Stimulated activated CD8-positive, alpha-beta memory T cell treated with anti-CD3 and anti-CD28 coated beads, Interleukin-12 subunit alpha, Interleukin-12 subunit beta, amount 100 ng/mL, for 4 hours (primary cell): ENCODE data around the gene GRIN2C.

Experiments used
- DNase-seq: peaks from one replicate; pipeline ENCODE4 v3.0.0-alpha.2; 2020; ENCODE audit warnings: low read depth

Gene GRIN2C

DNA sequence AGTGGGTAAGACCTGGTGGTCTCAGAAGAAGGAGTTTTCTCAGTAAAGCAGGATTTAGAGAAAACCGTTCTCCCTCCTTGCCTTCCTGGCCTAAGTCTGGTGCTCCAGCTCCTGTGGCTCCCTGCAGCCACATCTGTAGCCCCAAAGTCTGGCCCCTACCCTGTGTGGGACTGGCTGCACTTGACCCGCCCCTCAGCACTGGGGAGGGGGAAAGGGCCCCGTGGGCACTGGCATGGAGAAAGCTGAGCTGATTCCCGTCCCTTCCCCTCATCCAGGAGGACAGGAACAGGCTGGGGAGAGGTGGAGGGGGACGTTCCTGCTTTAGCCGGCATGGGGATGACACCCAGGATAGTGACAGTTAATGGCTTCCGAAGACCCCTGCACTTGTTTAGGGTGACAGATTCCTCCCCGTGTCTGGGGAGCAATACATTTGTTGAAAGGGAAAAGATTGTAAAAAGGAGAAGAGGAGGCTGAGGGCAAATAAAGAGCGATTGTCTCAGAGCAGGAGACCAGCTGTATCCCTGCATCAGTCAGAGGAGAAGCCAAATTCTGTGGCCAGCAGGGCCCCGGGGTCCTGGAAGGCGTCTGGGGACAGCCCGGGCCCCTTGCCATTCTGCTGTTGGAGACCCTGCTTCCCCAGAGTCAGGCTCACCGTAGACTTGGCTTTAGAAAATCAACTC, 37.9 kb downstream of the GRIN2C start:
- no peak for DNase-seq

DNA sequence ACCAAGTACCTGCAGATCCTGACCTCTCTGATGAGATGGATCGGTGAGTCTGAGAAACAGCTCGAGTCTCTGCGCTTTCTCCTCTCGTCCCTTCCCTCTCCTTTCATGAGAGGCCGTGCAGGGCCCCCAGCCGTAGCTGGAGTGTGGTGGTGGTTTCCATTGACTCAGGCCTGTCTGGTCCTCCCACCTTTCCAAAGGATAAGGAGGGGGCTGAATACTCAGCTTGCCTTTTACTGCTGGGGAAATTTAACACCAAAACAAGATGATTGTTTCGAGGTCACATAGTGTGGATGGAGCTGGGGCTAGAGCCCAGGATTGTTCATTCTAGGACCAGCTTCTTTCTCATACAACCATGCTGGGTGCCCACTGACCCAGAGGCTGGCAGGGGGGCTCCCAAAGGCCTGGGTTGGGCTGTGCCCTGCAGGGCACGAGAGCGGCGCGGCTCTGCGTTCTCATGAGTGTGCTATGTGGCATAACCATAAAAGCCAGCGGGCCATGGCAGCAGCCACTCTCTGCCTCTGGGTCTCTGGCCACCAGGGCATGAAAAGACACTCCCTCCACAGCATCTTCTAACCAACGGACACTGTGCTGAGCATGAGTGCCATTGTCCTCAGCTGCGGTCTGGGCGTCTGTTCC, 39.8 kb downstream of the GRIN2C start:
- DNase-seq, result no peak

DNA sequence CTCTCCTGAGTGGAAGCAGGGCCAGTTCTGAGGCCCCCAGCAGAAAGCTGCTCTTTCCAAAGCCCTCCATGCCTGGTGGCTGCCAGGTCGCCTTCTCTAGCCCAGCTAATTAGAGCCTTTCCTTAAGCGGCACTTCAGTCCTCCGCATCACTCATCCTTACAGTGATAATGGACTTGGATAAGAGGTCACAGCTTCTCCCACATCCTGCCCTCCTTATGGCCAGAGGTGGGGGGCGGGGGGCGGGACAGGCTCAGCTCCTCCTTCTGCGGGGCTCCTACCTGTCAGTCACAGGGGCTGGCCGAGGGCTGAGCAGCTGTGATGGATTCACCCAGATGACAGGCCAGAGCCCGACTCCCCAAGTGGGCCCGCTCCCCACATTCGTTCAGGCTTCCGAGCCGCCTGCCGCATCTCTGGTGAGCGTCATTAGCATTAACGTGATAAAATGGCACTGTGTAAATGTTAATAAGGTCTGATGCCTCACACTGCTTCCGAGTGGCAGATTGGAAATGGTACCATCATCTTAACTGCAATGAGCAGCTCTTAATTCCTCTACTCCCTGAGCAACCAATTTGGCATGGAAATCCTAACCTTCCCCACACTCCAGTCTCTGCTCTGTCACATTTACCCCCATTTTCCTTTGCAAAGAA, 41.3 kb downstream of the GRIN2C start:
- no peak for DNase-seq

DNA sequence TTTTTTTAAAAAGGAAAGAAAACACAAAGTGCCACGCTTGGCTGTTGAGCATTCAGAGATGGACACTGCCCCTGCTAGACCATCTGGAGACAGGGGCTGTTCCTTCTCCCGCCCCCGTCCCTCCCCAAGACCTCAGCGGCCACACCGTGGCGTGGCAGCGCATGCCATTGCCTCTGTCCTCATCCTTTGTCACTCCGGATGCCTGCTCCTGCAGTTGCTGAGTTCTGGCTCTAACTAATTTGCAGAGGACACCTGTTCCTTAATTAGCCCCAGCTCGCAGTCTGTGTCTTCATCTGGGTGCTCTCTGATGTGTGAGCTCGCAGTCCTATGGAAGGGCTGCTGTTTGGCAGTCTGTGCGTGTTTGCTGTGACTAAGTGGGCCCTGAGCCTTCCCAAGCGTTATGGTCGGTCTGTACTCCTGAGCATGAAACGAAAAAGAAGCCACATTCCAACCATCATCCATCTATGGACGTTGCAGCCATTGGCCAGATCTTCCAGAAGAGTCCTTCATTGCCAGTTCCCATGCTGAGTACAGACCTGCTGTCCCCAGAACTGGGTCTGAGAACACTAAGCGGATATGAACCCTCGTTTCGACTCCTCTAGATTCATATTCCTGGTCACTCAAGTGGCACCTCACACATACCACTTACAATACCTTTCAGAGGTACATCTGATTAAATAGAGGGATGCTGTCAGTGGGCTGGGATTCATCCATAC, 42.6 kb downstream of the GRIN2C start:
- DNase-seq, result no peak

DNA sequence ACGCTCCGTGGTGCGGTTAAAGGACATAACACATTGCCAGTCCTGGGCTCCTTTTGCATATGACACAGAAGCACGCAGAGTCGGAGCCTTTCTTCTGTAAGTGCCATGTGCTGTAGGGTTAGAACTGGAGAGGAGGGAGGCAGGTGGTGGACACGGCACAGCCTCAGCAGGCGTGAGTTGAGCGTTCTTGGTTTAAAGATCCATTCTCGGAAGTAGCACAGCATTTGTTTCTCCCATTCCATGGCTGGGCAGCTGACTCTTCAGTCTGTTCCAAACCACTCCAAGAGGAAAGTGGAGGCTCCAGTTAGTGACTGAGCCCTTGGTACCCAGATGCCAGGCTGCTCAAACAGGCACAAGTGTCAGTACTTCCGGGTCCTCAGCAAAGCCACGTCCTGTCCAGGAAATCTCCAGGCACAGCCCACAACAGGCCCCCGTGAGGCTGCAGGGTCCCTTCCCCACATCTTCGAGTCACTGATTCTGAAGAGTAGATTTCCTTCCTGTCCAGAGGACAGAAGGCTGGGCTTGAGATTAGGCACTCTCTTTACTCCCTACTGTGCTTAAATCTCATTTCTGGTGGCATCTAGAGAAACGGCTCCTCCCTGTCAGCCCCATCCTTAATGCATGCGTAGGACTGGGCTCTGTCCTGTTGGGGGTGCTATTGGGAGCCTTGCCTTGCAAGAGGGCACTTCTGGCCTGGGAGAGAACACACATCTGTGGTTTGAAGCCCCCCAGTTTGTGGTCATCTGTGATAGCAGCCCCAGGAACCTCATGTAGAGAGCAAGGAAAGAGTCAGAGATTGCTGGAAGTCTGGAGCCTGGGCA, 43.9 kb downstream of the GRIN2C start:
- DNase-seq, result no peak

DNA sequence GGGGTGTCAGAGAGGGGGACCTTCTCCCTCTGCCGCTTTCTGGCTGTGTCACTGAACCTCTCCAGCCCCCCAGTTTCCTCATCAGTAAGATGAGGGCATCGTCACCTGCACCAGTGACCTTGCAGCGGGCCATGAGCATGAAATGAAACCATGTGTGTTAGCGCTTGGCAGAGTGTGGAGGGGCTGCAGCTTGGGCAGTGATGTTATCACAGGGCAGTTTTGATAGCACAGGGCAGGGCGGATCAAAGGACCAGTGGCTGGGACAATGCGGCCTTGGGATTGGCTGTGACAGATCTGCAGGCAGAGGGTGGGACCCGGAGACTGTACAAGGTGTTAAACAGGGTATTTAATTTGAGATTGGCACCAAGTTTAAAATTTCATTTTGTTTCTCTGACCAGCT, 44.6 kb downstream of the GRIN2C start:
- DNase-seq, result no peak

DNA sequence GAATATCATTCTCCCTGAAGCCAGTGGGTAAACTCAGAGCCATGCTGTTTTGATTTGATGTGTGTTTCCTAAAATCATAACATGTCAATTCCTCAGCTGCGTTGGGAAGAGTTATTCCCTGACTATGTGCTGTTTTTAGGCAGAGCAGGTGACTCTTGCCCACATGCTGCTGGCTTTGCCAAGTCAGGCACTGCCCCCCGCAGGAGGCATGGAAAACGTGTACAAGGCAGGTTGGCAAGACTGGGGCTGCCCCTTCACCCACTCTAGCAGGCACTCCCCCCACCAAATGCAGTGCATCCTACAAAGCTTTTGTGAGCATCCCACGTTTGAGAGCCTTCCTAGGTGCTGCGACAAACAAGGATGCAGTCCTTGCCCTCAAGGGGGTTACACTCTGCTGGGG, 45.2 kb downstream of the GRIN2C start:
- no peak for DNase-seq

DNA sequence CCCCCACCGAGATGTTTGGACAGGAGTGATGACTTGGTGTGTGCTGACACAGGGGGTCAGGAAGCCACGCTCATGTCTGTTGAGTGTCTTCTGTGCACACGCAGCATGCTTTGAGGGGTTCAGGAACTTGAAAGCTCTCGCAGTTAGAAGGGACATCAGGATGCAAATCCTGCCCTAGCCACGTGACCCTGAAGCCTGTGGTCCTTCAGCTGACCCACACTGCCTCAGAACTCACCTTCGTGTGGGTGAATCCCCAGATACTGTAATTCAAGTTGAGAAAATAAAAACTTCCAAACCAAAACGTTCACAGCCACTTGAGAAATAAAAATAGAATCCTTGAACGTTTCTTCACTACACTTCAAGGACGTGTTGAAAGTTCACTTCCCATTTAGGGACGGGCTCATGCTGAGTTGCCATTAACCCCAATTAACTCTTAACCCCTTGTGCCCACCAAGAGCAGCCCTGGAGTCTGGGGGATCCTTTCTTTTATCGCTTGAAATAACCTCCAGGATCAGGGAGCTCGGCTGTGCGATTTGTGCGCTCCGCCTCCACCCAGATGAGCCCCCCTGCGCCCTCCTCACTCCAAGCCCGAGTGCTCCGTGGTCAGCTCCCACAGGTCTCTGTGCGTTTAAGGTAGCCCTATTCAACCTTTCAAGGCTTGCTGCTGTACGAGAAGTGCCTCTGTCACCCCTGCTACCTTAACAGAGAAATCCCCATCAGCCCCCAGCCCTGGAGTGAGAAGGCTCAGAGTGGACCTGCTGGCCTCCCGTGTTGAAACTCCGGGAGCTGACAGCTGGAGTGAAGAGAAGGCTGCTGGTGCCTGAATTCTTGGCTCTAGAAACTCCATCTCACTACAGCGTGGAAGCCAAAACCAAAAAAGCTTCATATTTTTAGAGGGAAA, 47.3 kb downstream of the GRIN2C start:
- no peak for DNase-seq

DNA sequence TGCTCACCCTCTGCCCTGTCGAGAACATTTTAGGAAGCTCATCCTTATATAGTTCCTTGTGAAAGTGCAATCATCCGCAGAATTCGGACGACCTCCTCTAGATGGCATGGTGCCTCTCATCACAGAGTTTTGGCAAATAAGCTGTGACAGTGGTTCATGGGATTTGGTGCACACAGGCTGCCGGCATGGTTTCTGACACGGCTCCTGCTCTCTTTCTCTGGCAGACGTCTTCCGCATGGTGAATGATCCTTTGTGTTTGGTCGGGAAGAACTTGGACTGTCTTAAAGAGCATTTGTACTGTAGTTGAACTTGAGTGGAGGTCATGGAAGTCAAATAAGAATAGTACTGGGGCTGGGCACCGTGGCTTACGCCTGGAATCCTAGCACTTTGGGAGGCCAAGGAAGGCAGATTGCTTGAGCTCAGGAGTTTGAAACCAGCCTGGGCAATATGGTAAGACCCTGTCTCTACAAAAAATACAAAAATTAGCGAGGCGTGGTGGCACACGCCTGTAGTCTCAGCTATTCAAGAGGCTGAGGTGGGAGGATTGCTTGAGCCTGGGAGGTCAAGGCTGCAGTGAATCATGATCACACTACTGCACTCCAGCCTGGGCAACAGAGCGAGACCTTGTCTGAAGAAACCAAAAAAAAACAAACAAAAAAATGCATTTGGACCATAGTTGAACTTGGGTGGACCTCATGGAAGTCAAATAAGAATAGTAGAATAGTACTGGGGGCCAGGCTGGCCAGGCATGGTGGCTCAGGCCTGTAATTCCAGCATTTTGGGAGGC, 48.8 kb downstream of the GRIN2C start:
- no peak for DNase-seq

DNA sequence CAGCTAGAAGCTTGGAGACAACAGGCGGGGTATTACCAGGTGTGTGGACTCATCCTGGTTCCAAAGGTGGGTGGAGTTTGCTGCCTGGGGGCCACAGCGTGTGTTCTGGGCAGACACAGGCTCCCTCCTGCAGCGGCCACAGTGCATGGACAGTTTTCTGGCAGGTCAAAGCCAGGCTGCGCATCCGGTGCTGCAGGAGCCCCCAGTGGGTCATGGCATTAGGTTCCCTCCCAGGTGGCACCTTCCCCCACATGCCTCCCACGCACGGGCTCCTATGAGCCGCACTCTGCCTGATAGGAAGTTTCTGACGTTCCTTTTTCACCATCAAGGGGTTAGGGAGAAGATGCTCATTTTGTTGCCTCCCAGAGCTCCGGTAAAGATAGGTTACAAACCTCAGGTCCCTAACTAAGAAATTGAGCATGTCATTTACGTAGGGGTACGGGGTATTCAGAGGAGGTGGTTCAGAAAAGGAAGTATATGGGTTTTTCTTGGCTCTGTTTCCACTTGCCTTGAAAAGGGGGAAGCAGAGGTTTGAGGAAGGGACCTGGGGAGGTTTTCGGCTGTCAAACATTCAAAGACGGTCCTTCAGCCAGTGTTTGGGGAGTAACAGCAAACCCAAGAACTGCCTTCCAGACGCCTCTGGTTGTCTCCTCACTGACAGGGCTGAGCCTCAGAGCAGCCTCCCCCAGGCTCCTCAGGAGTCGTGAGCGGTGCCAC, 50.8 kb downstream of the GRIN2C start:
- DNase-seq, result no peak

DNA sequence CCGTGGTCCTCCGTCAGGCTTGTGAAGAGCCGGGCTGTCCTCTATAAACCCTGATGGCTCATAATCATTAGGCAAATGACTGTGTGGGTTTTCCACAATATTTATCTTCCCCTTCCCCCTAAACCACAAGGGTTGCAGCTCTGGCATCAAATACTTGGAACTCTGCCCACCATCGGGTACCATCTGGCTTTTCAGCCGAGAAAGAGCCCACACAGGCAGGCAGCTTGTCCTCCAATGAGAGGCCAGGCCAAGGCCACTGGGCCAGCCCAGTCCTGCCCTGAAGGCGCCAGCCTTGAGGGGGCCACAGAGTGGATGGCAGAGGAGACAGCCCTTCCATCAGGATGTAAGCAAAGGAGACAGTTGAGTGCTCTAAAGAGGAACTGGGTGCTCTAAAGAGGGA, 51.8 kb downstream of the GRIN2C start:
- no peak for DNase-seq

DNA sequence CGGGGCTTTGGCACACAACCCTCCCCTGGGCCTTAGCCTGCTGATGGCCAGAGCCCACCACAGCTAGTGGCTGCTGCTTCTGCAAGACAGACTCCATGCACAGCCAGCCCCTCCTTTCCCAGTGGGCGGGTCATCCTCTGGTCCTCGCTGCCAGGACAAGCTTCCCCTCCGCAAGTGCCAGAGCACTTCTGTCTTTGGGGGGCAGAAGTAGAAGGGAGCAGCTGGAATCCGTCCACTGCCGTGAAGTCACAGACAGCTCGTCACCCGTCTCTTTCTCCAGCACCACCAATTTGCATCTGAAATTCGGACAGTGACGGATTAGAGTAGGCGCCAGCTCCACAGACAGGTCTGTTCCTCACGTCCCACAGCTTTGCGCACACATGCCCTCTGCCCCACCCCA, 52.2 kb downstream of the GRIN2C start:
- DNase-seq, result no peak

DNA sequence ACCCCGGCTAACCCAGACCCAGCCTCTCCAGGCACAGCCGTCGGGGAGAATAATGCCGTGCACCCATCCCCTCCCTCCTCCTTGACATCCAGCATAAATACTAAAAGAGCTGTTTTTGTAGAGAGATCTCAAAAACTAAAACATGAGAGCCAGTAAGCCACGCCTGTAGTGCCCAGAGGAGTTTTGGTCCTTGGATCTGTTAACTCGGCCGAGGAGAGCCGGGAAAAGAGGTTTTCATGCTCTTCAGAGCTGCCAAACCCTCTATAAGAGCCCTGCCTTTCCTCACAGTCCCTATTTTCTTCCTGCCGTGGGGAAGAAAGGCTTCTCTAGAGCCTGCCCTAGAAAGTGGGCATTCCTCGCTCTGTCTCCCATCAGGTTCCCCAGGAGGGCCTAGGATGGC, 53.4 kb downstream of the GRIN2C start:
- DNase-seq, result no peak

DNA sequence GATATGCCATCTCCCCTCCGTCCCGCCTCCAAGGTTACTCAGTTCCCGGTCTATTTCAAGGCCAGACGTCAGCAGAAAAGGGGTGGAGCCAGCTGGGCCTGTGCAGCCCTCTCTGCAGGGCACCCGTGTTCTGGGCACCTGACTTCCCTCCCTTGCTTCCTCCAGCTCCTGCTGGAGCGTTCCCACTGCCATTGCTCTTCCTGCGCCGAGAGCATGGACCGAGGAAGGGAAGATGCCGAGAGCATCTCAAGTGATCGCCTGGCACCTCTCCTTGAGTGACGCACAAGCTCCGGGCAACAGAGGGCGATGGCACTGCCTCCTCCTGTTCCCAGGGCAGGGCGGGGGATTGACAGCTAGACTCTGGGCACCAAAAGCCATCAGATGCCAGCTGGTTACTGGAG, 54.1 kb downstream of the GRIN2C start:
- no peak for DNase-seq

DNA sequence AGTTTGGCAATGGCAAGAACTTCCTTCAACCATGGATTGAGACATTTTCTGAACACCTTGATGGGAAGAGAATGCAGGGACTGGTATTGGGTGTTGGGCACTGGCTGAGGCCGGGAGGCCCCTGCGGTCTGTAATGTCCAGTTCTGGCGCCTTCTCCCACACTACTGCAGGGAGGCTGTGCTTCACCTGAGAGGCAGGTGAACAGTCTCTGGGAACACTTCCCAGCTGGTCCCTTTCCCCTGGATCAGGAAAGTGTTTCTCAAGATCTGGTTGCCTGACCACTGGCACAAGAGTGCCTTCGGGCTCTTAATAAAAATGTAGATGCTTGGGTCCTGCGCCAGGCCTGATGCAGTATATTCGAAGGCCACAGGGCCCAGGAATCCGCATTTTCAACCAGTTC, 55.0 kb downstream of the GRIN2C start:
- DNase-seq, result no peak

DNA sequence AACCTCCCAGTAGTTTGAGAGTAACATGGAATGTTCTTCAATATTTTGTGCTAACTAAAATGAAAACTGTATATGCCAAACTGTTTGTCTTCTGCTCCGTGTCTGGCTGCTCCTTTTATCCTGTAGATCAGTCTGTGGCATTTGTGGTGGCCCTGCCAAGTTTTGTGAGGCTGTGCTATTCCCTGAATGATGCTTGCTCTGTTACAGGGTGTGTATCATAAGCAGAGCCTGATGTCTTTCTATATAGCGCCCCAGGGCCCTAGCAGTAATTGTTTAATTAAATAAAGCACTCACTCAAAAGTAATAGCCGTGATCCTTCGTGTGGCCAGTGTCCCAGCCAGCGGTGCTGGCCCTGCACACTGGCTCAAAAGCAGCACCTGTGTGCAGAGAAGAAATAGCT, 55.7 kb downstream of the GRIN2C start:
- DNase-seq, result no peak

DNA sequence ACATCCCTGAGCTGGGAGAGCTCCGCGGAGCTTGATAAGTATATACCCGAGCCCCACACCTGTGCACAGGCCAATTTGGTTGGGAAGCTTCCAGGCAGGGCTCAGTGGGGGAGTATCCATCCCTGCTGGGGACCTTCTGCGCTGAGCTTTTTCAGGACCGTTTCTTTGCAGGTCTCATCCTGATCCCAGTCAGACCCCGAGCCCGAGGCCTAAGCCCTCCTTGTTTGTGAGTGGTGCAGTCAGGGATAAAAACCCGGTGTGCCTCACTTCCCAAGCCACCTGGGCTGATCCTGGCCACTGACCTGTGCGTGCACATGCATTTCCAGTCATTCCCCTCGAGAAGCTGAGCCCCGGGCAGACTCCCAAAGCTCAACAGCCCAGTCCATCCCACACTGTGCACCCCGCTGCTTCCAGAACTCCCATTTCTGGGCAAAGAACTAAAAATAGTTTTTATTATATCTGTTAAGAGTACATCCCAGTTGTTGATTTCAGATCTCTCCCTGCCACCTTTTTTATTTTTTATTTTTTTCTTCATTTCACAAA, 56.2 kb downstream of the GRIN2C start:
- no peak for DNase-seq

DNA sequence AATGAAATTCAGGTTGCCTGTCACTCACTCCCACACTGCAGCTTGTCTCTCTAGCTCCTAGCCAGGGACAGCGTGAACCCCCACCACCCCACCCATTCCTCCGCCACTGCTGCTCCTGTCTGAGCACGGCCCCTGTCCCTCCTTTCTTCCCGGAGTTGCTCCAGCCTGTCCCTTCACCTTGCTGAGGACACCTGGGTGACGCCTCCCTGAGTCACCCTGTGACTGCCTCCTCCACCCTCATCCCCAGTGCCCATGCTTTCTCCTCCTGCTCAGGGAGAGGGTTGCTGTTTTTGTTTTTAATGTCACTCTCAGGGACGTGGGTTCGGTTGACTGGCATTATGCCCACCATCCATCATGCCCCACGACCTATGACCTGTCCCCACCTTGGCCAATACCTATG, 57.8 kb downstream of the GRIN2C start:
- DNase-seq, result no peak

DNA sequence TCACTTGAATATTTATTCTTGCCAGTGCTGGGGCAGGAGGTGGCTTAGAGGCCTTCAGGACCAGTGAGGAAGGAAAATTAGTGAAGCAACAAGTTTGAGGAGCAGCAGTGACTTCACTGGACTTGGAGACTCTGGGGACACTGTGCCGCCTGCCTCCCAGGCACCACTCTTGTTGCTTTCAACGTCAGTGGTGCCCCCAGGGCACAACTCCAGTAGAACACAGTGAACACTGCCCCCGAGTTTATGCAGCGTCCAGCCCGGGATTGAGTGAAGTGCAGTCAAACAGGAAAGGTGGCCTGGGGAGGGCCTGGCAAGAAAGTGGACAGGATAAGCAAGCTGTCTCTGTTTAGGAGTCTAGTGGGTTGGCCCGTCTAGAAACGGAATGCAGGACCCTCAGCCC, 59.2 kb downstream of the GRIN2C start:
- no peak for DNase-seq
